LNCaP clone FGC (cell line): ENCODE data around the gene OR8D2.
A peak's percentile ranks its signal among the peaks of the same experiment; 100 is the strongest.

Source experiments
- DNase-seq: peaks from one replicate; pipeline ENCODE4 v3.0.0-alpha.2; 2011; ENCODE audit warnings: low read depth
- H3K4me3 ChIP-seq: 2 replicates; pipeline ENCODE4 v1.5.1; 2011; ENCODE audit warnings: mild to moderate bottlenecking, low read depth, low read length, control low read depth
- TF ChIP-seq, protein P1 (sequence below): IDR thresholded peaks from 2 replicates; pipeline ENCODE4 v1.5.1; 2012; ENCODE audit warnings: mild to moderate bottlenecking; ENCODE audit not compliant: control insufficient read depth, insufficient read depth; ENCODE audit errors: extremely low read depth

Gene OR8D2

DNA sequence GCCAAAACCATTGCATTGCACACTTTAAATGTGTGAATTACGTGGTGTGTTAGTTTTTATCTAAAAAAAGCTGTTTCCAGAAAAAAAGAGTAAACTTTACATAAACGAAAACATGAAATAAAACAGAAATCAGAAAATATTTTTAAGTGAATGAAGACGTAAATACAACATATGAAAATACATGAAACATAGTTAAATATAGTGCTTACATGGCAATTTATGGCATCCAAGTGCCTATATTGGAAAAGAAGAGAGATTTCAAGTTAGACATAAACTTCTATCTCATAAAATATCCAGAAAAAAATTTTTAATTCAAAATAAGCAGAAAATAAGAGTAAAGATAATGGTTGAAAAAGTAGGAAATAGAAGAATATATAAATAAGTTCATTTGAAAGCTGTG, 11.9 kb upstream of the OR8D2 start:
- H3K4me3 ChIP-seq = no peak overlapping the region
- DNase-seq = no peak
- TF ChIP-seq, protein P1, sequence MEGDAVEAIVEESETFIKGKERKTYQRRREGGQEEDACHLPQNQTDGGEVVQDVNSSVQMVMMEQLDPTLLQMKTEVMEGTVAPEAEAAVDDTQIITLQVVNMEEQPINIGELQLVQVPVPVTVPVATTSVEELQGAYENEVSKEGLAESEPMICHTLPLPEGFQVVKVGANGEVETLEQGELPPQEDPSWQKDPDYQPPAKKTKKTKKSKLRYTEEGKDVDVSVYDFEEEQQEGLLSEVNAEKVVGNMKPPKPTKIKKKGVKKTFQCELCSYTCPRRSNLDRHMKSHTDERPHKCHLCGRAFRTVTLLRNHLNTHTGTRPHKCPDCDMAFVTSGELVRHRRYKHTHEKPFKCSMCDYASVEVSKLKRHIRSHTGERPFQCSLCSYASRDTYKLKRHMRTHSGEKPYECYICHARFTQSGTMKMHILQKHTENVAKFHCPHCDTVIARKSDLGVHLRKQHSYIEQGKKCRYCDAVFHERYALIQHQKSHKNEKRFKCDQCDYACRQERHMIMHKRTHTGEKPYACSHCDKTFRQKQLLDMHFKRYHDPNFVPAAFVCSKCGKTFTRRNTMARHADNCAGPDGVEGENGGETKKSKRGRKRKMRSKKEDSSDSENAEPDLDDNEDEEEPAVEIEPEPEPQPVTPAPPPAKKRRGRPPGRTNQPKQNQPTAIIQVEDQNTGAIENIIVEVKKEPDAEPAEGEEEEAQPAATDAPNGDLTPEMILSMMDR = no peak

DNA sequence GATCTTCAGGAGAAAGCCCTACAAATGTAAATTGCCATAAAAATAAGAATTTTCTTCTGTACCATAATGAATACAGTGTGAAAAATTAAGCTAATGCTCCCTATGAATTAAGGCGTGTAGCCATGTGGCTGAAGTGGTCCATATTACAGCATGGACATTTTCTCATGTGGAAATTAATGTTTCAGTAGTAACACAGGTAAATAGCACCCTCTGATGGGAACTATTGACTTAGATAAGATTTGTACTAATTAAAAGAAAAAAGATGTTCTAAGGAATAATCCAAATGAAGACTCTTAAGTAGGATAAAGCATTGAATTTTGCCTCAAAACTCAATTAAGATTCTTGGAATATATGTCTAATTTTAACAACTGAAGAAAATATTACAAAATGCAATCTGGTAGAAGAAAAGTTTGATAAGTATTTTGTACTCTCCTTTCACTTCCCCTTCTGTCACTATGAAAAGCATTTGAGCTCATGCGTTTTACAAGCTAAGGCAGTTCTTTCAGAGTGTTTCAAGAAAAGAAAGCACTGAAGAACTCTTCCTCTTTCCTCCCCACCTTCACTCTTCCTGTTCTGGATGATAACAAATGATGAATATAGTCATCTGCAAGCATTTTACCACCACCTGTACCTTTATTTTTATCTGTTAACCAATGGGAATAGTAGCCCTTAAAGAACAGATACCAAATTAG, 9.9 kb upstream of the OR8D2 start:
- TF ChIP-seq, protein P1 = 0 out of 2 replicates have a peak, but pooled peaks have one; percentile 14
- no peak for DNase-seq
- H3K4me3 ChIP-seq = no peak overlapping the region

- H3K4me3 ChIP-seq = no peak overlapping the region
- TF ChIP-seq, protein P1 = no peak
Measured at GRCh38 chr11:124327775-124328174, 7.8 kb upstream of the OR8D2 start.

GRCh38 chr11:124322356-124322755, 2.4 kb upstream of the OR8D2 start:
- TF ChIP-seq, protein P1 = no peak
- no peak overlapping the region for H3K4me3 ChIP-seq
- DNase-seq = no peak

More at GRCh38 chr11:124327775-124328174, 7.8 kb upstream of the OR8D2 start:
- DNase-seq = no peak

DNA sequence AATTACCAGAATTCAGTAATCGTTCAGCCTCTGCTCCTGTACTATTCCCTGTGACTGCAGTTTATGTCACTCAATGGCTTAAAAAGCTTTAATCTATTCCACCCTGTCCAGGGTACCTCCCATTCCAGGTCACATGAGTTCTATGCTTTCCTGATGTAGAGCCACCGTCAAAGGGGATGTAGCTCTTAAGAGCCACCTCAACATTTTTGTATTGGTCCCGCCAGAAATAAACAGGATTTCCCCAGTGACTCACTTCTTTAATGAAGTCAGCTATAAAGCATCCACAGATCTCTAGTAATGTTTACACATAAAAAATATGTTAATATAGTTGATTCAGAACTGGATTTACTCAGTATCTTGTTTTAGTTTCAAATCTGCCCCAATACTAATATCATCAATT, 4.9 kb downstream of the OR8D2 start:
- TF ChIP-seq, protein P1 = no peak
- H3K4me3 ChIP-seq = no peak overlapping the region
- DNase-seq = no peak

- H3K4me3 ChIP-seq = no peak within 1 kb of the TSS
- TF ChIP-seq, protein P1 = no peak
- no peak for DNase-seq
Measured at GRCh38 chr11:124313849-124314248, 6.1 kb downstream of the OR8D2 start, which contains the start of gene OR8D1. TSS of gene OR8D1 (minus strand) at chr11:124313949. CDS start at chr11:124310766, 3,183 bp downstream.

- TF ChIP-seq, protein P1 = no peak
Measured at GRCh38 chr11:124313131-124313530, 6.9 kb downstream of the OR8D2 start.

More at GRCh38 chr11:124313131-124313530, 6.9 kb downstream of the OR8D2 start:
- DNase-seq = no peak
- H3K4me3 ChIP-seq = no peak overlapping the region
